Neural cell (in vitro differentiated cells): ENCODE results near the gene SAMSN1. TPM values are rescaled to one million over a fixed set of nuclear protein-coding genes. Genes with fewer than 3 reads are reported as not detected.

Source experiments
- H2AFZ ChIP-seq: fragments of 200-600, 300-800 bp; sonication (generic), shearing (Covaris generic); 2 replicates; pipeline ENCODE4 v1.6.0; 2014; ENCODE audit warnings: low read depth, mild to moderate bottlenecking, antibody characterized with exemption, low read length, moderate library complexity
- H3F3A ChIP-seq: fragments of 200-600 bp; shearing (Covaris generic); 2 replicates; pipeline ENCODE4 v1.6.1; 2016; ENCODE audit warnings: mild to moderate bottlenecking, moderate library complexity, mixed read lengths, antibody characterized with exemption, low read length; ENCODE audit not compliant: insufficient read depth, poor library complexity, severe bottlenecking
- H3K27ac ChIP-seq: fragments of 200-600, 300-800 bp; sonication (generic), shearing (Covaris generic); 2 replicates; pipeline ENCODE4 v1.5.1; 2014; ENCODE audit warnings: mild to moderate bottlenecking, low read length, moderate library complexity
- H3K27me3 ChIP-seq: fragments of 300-800, 200-600 bp; sonication (generic), shearing (Covaris generic); 2 replicates; pipeline ENCODE4 v1.6.0; 2014; ENCODE audit warnings: mild to moderate bottlenecking, low read depth, low read length, moderate library complexity; ENCODE audit not compliant: insufficient read depth
- H3K36me3 ChIP-seq: fragments of 300-800, 200-600 bp; sonication (generic), shearing (Covaris generic); 2 replicates; pipeline ENCODE4 v1.5.1; 2014; ENCODE audit warnings: mild to moderate bottlenecking, antibody characterized with exemption, low read length, moderate library complexity; ENCODE audit not compliant: insufficient read depth
- H3K4me2 ChIP-seq: fragments of 300-800, 200-600 bp; sonication (generic), shearing (Covaris generic); 2 replicates; pipeline ENCODE4 v1.6.0; 2014; ENCODE audit warnings: mild to moderate bottlenecking, low read length
- H3K4me3 ChIP-seq: fragments of 300-800, 200-600 bp; sonication (generic), shearing (Covaris generic); 2 replicates; pipeline ENCODE4 v1.5.1; 2014; ENCODE audit warnings: mild to moderate bottlenecking, low read length, moderate library complexity
- H3K79me2 ChIP-seq: fragments of 200-600 bp; shearing (Covaris generic); replicated peaks from 2 replicates; pipeline ENCODE4 v1.6.0; 2014; ENCODE audit warnings: mild to moderate bottlenecking, low read length, moderate library complexity; ENCODE audit not compliant: insufficient read depth
- H3K9ac ChIP-seq: fragments of 300-800, 200-600 bp; sonication (generic), shearing (Covaris generic); 2 replicates; pipeline ENCODE4 v1.6.1; 2016; ENCODE audit warnings: mild to moderate bottlenecking, low read length, mixed read lengths
- H3K9me2 ChIP-seq: fragments of 200-600 bp; shearing (Covaris generic); 2 replicates; pipeline ENCODE4 v1.6.1; 2016; ENCODE audit warnings: mild to moderate bottlenecking, low read length, mixed read lengths; ENCODE audit not compliant: insufficient read depth
- H3K9me3 ChIP-seq: fragments of 200-600, 300-800 bp; sonication (generic), shearing (Covaris generic); 2 replicates; pipeline ENCODE4 v1.6.1; 2016; ENCODE audit warnings: mild to moderate bottlenecking, mixed run types, low read length, moderate library complexity, mixed read lengths
- H4K20me1 ChIP-seq: fragments of 200-600 bp; shearing (Covaris generic); 2 replicates; pipeline ENCODE4 v1.6.1; 2016; ENCODE audit warnings: mild to moderate bottlenecking, mixed run types; ENCODE audit not compliant: insufficient read depth
- CTCF ChIP-seq: fragments of 450-650 bp; IDR thresholded peaks from 2 replicates; pipeline ENCODE4 v1.5.1; 2014; ENCODE audit warnings: antibody characterized with exemption, mild to moderate bottlenecking, moderate library complexity; ENCODE audit not compliant: poor library complexity, severe bottlenecking
- EP300 ChIP-seq: fragments of 450-650 bp; conservative IDR thresholded peaks from 2 replicates; pipeline ENCODE4 v1.6.1; 2014; ENCODE audit warnings: antibody characterized with exemption, mild to moderate bottlenecking, moderate library complexity; ENCODE audit not compliant: poor library complexity, severe bottlenecking
- EZH2 ChIP-seq: fragments of 200-600, 300-800 bp; shearing (Covaris generic), sonication (generic); IDR thresholded peaks from 2 replicates; pipeline ENCODE4 v1.6.1; 2014; ENCODE audit warnings: antibody characterized with exemption, low read length, borderline replicate concordance, mild to moderate bottlenecking; ENCODE audit not compliant: insufficient read depth, poor library complexity, severe bottlenecking
- MXI1 ChIP-seq: fragments of 450-650 bp; conservative IDR thresholded peaks from 2 replicates; pipeline ENCODE4 v1.6.1; 2014; ENCODE audit warnings: antibody characterized with exemption, mild to moderate bottlenecking; ENCODE audit not compliant: poor library complexity, severe bottlenecking
- POLR2AphosphoS5 ChIP-seq: IDR thresholded peaks from 2 replicates; pipeline ENCODE4 v1.6.1; 2012
- RAD21 ChIP-seq: fragments of 450-650 bp; conservative IDR thresholded peaks from 2 replicates; pipeline ENCODE4 v1.6.1; 2014; ENCODE audit warnings: antibody characterized with exemption, mild to moderate bottlenecking, moderate library complexity
- REST ChIP-seq: IDR thresholded peaks from 2 replicates; pipeline ENCODE4 v1.6.1; 2012; ENCODE audit warnings: borderline replicate concordance
- SMC3 ChIP-seq: fragments of 450-650 bp; conservative IDR thresholded peaks from 2 replicates; pipeline ENCODE4 v1.6.1; 2014; ENCODE audit warnings: antibody characterized with exemption, mild to moderate bottlenecking, moderate library complexity; ENCODE audit not compliant: poor library complexity
- TAF1 ChIP-seq: IDR thresholded peaks from 2 replicates; pipeline ENCODE4 v1.6.1; 2012; ENCODE audit warnings: low read depth
- polyA plus RNA-seq: library from polyadenylated mRNA; depleted of rRNA; stranded (reverse); fragments of >200 nt; gene quantifications from 2 replicates; pipeline ENCODE4 v1.2.3, GENCODE V29; 2014

SAMSN1 gene
- polyA plus RNA-seq, 1 donor from 2014 or later = 18.2 TPM

GRCh38 chr21:14594967-14595366 is 48.9 kb upstream of the SAMSN1 start:
- Histone ChIP-seq H2AFZ (no peak overlapping the region), H3F3A (no peaks in the 10 kb centered on the region), H3K27ac (no peak overlapping the region), H3K27me3 (no peaks in the 10 kb centered on the region), H3K9ac (no peak overlapping the region), H3K4me2 (no peak overlapping the region), H4K20me1 (no peaks in the 10 kb centered on the region), H3K9me3 (no peaks in the 10 kb centered on the region), H3K79me2 (no peaks in the 10 kb centered on the region), H3K9me2 (no peaks in the 10 kb centered on the region), H3K36me3 (no peaks in the 10 kb centered on the region), H3K4me3 (no peak overlapping the region)
- TF ChIP-seq CTCF (no peak), SMC3 (no peak), RAD21 (no peak), TAF1 (no peak), EZH2 (no peak), MXI1 (no peak), EP300 (no peak), POLR2AphosphoS5 (no peak), REST (no peak)

- Histone ChIP-seq H4K20me1 (no peaks in the 10 kb centered on the region), H3K27me3 (no peaks in the 10 kb centered on the region), H3K9me2 (no peaks in the 10 kb centered on the region), H3K4me3 (no peak overlapping the region), H3K4me2 (no peak overlapping the region), H3K27ac (no peak overlapping the region), H3K9me3 (no peaks in the 10 kb centered on the region), H3F3A (no peaks in the 10 kb centered on the region), H2AFZ (no peak overlapping the region), H3K9ac (no peak overlapping the region), H3K79me2 (no peaks in the 10 kb centered on the region), H3K36me3 (no peaks in the 10 kb centered on the region)
- TF ChIP-seq CTCF (no peak), REST (no peak), POLR2AphosphoS5 (no peak)
Measured at GRCh38 chr21:14593230-14593629, 47.1 kb upstream of the SAMSN1 start.
